Measurements from ENCODE around the gene SLC4A4.

Gene SLC4A4

GRCh38 chr4:71444395-71444794, 105.6 kb downstream of the SLC4A4 start:
- H3K27me3 ChIP-seq (ENCODE audit: low read length), result no peaks in the 10 kb centered on the region
- H3K4me3 ChIP-seq (ENCODE audit: insufficient read depth, low read length, poor library complexity, severe bottlenecking), result no peak overlapping the region
- H3K27ac ChIP-seq (ENCODE audit: low read depth, low read length), result no peak overlapping the region
- no peaks in the 10 kb centered on the region for H3K79me2 ChIP-seq (ENCODE audit: insufficient read depth, low read length)
- H3F3A ChIP-seq (ENCODE audit: insufficient read depth), result no peaks in the 10 kb centered on the region
- H3K36me3 ChIP-seq (ENCODE audit: low read length), result no peaks in the 10 kb centered on the region
- no peak overlapping the region for H2AFZ ChIP-seq (ENCODE audit: low read depth, low read length, severe bottlenecking)
- H3K9me3 ChIP-seq (ENCODE audit: insufficient read depth, low read length), result no peaks in the 10 kb centered on the region
- no peak overlapping the region for H3K4me2 ChIP-seq (ENCODE audit: low read depth, low read length, poor library complexity, severe bottlenecking)
- H3K9ac ChIP-seq (ENCODE audit: low read length), result no peak overlapping the region
- H4K20me1 ChIP-seq (ENCODE audit: low read depth, low read length), result no peaks in the 10 kb centered on the region
- H3K9me2 ChIP-seq (replicated peaks; ENCODE audit: insufficient read depth, low read length), result no peaks in the 10 kb centered on the region
- TF ChIP-seq EZH2phosphoT487 (conservative IDR thresholded peaks at IDR 0.05; ENCODE audit: low read length), result no peak
- TF ChIP-seq CTCF (IDR thresholded peaks at IDR 0.05; ENCODE audit: insufficient read depth, low read length, poor library complexity, severe bottlenecking), result no peak

GRCh38 chr4:71445811-71446210, 107.0 kb downstream of the SLC4A4 start:
- Histone ChIP-seq H3F3A (ENCODE audit: insufficient read depth) (no peaks in the 10 kb centered on the region), H3K27ac (ENCODE audit: low read depth, low read length) (no peak overlapping the region), H3K9ac (ENCODE audit: low read length) (no peak overlapping the region), H3K36me3 (ENCODE audit: low read length) (no peaks in the 10 kb centered on the region), H3K4me3 (ENCODE audit: insufficient read depth, low read length, poor library complexity, severe bottlenecking) (no peak overlapping the region), H2AFZ (ENCODE audit: low read depth, low read length, severe bottlenecking) (no peak overlapping the region), H3K4me2 (ENCODE audit: low read depth, low read length, poor library complexity, severe bottlenecking) (no peak overlapping the region), H3K79me2 (ENCODE audit: insufficient read depth, low read length) (no peaks in the 10 kb centered on the region), H3K9me2 (replicated peaks; ENCODE audit: insufficient read depth, low read length) (no peaks in the 10 kb centered on the region), H4K20me1 (ENCODE audit: low read depth, low read length) (no peaks in the 10 kb centered on the region), H3K27me3 (ENCODE audit: low read length) (no peaks in the 10 kb centered on the region), H3K9me3 (ENCODE audit: insufficient read depth, low read length) (no peaks in the 10 kb centered on the region)
- TF ChIP-seq CTCF (IDR thresholded peaks at IDR 0.05; ENCODE audit: insufficient read depth, low read length, poor library complexity, severe bottlenecking) (no peak), EZH2phosphoT487 (conservative IDR thresholded peaks at IDR 0.05; ENCODE audit: low read length) (no peak)

- no peaks in the 10 kb centered on the region for H4K20me1 ChIP-seq (ENCODE audit: low read depth, low read length)
- H3K36me3 ChIP-seq (ENCODE audit: low read length), result no peaks in the 10 kb centered on the region
- H3K4me3 ChIP-seq (ENCODE audit: insufficient read depth, low read length, poor library complexity, severe bottlenecking), result no peak overlapping the region
- H2AFZ ChIP-seq (ENCODE audit: low read depth, low read length, severe bottlenecking), result no peak overlapping the region
- H3F3A ChIP-seq (ENCODE audit: insufficient read depth), result no peaks in the 10 kb centered on the region
- no peak for TF ChIP-seq CTCF (IDR thresholded peaks at IDR 0.05; ENCODE audit: insufficient read depth, low read length, poor library complexity, severe bottlenecking)
- no peak for TF ChIP-seq EZH2phosphoT487 (conservative IDR thresholded peaks at IDR 0.05; ENCODE audit: low read length)
- H3K27ac ChIP-seq (ENCODE audit: low read depth, low read length), result no peak overlapping the region
- H3K9me2 ChIP-seq (replicated peaks; ENCODE audit: insufficient read depth, low read length), result no peaks in the 10 kb centered on the region
- no peaks in the 10 kb centered on the region for H3K27me3 ChIP-seq (ENCODE audit: low read length)
- no peak overlapping the region for H3K9ac ChIP-seq (ENCODE audit: low read length)
- H3K9me3 ChIP-seq (ENCODE audit: insufficient read depth, low read length), result no peaks in the 10 kb centered on the region
- no peak overlapping the region for H3K4me2 ChIP-seq (ENCODE audit: low read depth, low read length, poor library complexity, severe bottlenecking)
- no peaks in the 10 kb centered on the region for H3K79me2 ChIP-seq (ENCODE audit: insufficient read depth, low read length)
Measured at GRCh38 chr4:71446479-71447081, 107.8 kb downstream of the SLC4A4 start.
